ENCODE data around the gene DHRS12.

DHRS12 gene

DNA sequence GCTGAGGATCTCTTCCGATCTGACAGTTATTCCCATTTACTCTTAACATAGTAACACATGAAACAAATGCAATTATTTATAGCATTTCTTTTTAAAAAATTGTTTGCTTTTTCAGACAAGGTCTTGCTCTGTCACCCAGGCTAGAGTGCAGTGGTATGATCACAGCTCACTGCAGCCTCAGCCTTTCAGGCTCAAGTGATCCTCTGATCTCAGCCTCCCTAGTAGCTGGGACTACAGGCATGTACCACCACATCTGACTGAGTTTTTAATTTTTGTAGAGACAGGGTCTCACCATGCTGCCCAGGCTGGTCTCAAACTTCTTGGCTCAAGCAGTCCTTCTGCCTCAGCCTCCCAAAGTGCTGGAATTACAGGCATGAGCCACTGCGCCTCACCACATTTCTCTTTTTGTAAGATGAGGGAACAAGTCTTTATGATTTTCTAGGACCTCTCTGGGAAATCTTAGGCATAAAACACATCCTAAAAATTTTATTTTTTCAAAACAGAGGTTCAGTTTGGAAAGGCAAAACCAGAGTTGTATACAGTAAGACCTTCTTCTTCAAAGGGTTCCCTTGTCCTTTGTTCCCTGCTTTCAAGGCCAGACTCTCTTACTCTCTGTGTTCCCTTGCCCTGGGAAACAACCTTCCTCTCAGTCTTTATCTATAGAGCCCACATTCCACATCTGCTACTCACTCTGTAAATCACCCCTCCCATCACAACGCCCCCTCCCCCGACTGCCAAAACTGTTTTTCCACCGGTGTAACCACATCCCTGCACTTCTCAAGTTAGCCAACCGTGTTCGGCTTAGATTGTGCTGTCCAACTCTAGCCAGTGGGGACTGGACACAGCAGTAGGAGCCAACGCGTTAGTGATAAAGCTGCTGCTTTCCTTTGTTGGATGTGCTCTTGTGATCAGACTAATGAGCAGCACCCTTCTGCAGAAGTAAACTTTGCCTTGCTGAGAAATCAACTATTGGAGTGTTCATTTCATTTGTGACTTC lies 56.2 kb downstream of the DHRS12 start:
- DNase-seq = no peak

DNA sequence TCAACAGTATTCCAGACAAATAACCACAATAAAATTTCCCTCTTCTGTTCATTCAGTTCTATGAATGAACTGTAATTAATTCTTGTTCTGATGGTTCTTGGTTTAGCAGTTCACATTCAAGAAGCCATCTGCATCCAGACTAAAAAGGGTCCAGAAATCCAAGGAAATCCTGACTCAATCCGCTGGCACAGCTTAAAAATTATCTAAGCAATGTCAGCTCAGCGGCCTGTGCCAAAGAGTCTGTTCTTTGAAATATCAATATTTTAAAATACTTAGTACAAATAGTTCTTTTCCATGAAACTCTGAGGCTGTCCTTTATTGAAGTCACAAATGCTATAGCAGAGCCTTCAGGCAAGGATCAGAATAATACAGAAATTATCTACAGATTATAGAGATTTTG lies 57.2 kb downstream of the DHRS12 start:
- DNase-seq = no peak

DNA sequence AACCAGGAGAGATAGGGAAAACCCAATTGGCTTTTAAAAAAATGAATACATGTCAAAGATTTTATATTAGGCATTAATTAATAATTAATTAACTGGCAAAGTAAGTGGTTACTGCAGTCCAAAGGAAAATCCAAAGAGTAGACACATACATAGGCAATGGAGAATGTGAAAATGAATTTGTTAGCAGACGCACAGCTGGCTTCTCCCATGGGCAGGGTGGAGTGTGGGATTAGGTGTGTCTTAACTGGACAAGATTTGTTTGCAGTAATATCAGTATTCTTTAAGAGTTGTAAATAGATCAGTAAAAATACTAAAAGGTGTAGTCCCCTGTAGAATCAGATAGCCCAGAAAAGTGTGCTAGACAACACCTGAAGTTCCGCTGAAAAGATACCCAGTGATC lies 58.7 kb downstream of the DHRS12 start:
- no peak for DNase-seq

DNA sequence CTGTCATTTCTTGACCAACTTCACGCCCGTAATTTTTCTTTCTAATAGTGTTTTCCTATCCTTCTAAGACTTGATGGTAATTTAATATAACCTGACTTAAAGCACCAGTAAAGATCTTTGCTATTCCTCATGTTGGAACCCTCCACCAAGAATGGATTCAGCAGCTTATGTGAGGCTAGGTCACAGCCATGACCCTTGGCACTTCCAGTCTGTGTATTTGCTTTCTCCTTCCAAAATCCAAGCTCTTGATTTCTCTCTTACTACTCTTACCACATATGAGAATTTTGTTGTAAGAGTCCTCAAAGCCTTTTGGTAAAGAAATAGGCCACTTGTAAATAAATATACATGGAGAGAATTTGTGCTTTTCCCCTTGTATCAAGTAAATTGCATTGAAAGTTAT lies 61.4 kb downstream of the DHRS12 start:
- no peak for DNase-seq

DNA sequence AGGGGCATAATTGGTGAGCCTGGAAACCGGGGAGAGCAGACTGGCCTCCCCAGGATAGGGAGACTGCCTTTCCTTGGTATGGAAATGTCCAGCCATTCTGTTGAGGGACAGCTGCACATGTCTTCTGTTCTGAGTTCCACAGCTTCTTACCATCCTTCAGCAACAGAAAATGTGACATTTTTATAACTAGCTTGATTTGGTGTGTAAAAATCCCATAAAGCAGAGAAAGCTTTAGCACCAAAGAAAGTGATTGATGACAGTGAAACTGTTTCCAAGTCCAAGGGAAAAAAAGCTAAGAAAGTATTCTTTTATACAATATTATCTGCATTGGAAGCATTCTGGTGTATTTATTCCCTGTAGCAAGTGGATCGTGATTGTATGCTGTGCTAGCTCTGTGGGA lies 61.9 kb downstream of the DHRS12 start:
- DNase-seq = no peak

DNA sequence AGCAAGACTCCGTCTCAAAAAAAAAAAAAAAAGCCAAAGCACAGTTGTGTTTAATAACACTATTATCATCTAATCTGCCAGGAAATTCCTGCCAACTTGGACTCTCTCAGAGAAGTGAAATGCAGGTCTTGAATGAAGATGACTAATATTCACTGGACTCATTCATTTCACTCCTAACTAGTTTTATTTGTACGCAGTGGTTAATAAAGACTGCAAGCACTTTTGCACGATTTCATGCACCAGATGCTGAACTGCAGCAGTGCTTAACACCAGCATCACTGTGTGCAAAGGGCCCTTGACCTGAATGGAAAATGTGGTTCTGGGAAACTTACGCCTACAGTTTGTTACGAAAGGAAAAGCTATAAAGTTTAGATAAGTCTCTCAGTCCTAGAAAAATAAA lies 63.3 kb downstream of the DHRS12 start:
- no peak for DNase-seq

DNA sequence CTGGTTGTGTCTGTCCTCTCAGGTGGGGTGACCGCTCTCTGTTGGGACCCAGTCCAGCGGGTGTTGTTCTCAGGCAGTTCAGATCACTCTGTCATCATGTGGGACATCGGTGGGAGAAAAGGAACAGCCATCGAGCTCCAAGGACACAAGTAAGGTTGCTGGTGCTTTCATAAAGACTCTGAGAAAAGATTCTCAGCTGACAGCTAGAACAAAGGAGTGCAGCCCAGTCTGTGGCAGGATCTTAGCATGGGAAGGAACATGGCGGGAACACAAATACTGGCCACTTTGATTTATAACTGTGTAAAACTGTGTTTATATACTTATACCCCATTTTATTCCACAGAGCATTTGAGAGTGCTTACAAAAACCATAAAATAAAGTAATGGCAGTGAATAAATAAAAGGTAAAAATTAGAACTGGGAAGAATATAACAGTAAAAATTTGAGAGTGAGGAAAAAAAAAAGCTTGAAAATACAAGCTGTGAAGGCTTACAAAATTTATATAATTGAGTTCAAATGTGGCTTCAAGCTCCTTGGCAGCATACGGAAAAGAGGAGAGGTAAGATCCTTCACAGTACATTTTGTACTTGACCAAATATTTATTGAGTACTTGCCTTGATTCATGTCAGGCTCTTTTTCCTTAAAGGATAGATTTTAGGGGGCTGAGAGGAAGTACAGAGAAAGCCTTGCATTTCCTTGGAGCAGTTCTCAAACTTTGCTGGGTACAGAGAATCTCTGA lies 64.8 kb downstream of the DHRS12 start:
- DNase-seq = no peak

DNA sequence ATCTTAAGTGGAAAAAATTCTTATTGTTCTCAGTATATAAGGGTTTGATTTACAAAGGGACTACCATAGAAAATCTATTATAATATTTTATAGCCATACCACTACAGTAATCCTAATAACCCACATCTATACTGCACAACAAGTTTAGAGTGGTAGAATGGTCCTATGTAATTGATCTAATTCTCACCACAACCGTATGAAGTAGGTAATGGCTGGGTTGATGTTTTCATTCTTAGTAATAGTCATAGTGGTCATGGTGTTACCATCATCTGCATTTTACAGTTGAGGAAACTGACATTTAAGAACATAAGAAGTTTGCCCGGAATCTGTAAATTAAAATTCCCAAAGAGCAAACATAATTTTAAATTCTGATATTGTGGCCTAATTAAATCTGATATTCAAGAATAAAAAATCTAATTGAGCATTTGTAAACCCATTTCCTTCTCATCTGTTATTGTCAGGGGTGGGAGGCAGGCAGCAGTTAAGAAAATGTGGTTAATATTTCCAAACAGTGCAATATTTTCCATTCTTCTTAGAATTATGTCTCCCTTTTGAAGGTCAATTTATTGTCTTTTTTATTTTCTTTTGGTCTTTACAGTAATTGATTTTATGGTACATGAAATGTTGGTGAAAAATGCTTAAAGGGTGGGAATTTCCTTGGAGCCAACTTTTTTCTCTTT lies 65.6 kb downstream of the DHRS12 start:
- DNase-seq = no peak

DNA sequence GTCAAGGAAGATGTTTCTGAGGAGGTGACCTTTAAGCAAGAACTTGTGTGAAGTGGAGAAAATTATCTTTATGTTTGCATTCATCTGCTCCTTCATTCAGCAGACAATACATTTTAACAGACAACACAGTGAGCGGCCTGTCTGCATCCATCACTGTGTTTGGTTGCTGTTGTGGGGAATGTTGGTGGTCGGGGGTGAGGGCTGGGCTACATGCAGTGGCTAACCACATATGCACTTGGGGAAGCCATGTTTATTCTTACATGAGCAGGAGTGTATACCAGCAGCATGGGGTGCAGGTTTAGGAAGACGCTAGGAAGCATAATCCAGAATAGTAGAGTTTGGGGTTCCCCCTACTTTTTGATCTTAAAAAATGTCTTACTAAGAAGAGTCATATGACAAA lies 66.4 kb downstream of the DHRS12 start:
- no peak for DNase-seq

DNA sequence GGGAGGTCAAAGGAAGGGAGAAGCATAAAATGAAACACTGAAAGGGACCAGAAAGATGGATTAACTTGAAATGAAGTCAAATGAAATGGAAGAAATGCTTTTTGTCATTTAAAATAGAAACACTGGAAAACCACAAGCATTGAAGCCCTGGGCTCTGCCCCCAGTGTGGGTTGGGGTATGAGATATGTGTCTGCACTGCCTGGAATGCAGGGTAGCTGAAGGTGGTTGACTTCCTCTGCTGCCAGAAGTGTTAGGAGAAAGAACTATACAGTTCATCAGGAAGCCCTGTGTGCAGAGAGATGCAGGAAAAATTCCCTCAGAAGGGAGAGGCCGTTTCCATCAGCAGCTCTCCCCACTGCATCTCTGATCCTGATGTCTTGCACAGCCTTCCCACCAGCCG lies 69.2 kb downstream of the DHRS12 start:
- DNase-seq = no peak

DNA sequence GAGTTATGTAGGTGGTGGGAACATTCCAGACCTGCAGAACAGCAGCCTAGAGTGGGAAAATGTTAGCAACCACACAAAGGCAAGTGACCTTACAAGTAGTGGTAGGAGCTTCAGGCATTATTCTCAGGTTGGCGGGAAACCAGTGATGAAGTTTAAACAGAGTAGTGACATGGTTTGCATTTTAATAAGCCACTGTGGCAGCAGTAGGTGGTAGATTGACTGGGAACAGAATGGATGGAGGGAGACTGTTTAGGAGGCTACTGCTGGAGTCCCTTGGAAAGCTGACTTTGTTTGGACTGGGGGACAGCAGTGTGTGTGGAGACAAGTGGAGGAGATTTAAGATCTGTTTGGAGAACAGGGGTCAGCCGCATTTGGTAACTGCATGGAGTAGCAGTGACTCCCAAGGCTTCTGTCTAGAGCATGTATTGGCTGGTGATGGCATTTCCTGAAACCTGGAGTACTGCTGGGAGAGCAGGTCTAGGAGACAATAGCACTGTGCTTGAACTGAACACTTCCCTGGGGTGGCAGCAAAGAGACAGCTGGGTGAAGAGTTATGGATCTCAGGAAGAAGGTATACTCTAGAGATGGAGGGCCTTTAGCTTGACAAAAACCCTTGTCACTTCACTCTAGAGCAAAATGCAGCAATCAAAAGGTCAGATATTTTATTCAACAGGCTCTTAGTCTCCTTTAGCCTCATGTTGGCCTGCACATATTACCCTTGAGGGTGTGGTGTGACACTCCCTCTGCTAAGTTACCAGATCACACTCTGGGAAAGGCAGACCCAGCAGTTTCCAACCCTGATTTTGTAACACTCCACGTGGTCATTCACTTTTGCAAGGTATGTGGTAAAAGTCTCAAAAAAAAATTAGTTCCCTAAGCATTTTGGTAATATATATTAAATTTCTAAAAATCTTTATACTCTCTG lies 70.3 kb downstream of the DHRS12 start:
- DNase-seq = peak in 1 of 2 experiments; percentile 26

DNA sequence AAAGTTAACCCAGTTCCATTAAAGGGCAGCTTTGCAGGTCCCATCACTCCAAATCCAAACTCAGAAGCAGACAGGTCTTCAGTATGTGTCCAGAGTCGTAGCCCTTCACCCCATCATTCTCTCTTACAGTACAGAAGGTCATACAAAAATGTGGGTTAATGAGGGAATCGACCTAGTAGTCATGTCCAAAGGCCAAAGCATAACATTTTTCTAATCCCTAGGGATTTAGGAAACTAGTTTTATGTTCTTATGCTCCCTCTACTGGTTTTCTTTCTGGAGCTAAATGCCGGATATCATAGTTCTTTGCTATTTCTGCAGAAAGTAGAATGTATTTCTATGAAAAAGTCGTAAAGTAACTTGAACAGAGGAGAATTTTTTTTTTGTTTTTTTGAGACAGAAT lies 72.2 kb downstream of the DHRS12 start:
- DNase-seq = peak in 1 of 2 experiments; percentile 26

DNA sequence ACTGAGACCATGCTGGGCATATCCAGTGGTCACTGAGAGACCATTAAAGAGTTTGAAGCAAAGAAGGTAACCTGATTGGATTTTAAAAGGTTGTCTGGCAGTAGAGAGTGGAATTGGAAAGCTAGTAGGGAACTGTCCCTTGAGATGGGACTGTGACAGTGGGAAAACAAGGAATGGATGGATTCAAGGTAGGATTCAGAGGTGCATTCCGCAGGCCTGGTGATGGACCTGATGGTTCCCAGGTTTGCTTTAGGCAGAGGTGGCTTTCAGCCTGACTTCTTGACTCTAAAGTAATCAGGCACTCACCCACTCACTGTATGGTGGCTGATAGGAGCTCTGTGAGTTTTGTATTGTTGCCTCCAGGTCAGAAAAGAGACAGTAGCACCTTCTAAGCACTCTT lies 73.0 kb downstream of the DHRS12 start:
- no peak for DNase-seq

DNA sequence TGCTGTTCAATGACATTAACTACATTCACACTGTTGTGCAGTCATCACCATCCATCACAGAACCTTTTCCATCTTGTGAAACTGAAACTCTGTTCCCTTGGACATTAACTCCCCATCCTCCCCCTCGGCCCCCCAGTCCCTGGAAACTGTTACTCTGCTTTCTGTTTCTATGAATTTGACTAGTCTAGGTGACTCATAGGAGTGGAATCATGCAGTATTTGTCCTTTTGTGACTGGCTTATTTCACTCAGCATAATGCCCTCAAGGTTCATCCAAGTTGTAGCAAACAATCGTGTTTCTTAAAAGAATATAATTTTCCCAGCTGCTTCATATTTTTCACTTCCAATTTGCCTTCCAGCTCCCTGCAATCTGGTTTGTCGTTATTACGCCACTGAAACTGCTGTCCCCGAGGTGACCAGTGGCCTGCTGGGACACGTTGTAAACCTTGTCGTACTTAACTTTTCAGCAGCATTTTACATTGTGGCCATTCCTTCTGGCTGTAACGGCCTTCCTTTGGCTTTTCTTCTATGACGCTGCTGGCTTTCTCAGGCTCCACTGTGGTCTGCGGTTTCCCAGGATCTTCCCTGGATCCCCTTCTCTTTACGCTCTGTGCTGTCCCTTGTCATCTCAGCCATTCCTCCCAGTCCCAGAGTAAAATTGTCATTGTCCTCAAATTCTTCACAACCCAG lies 74.0 kb downstream of the DHRS12 start:
- peak in 1 of 2 experiments; percentile 43 for DNase-seq

DNA sequence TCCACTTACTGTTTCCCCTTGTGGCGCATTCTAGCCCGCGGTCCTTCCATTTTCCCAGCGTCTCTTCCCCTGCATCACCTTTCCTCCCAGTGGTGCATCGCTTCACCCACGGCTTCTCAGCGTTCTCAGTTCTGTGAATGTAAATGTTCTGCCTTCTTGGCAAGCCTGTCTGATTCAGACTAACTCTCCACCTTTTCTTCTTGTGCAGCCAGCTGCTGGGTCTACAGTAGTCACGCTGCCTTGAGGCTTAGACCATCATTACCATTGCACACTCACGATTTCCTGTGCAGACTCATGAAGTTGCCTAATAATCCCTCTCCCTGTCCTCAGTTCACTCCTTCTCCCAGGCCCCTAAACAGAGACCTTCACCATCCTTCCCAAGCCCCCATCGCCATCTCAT lies 75.0 kb downstream of the DHRS12 start:
- DNase-seq = no peak

DNA sequence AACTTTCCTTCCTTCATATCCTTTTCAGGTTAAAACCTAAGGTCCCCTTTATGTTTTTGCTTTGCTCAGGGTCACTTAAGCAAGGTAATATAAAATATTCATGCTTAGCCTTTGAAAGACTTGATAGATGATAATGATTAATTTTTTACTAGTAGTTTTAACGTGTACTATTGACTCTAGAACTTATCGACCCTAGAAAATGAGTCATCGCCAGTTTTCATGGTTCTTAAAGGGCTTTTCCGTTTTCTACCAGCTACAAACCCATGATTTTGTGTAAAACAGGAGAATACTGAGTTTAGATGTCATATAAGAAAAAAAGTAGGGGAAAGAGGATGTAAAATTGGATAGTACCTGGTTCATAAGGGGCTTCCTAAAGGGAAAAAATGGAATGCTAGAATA lies 75.7 kb downstream of the DHRS12 start:
- DNase-seq = no peak

DNA sequence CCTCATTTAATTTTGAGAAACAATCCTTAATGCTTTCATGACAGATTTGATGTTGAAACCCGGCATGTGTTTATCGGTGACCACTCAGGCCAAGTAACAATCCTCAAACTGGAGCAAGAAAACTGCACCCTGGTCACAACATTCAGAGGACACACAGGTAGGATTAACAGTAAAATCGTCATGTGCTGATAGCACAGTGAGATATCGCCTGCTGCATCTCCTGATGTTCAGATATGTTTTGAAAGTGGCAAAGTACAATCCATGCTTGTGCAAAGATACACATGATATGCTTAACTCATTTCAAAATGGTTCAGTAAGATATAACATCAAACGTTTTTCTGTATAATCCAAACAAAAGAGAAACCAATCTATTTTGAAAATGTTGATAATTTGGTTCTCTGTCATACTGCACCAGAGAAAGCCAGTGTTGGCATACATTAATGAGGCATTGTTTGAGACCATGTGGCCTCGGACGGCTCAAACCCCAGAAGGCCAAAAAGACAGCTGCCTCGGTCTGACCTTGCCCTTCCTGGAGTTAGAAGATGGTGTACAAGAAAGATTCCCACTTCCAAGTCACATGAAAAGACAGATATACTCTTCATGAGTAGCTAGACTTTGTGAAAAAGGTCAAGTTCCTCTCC lies 76.2 kb downstream of the DHRS12 start:
- DNase-seq = no peak

DNA sequence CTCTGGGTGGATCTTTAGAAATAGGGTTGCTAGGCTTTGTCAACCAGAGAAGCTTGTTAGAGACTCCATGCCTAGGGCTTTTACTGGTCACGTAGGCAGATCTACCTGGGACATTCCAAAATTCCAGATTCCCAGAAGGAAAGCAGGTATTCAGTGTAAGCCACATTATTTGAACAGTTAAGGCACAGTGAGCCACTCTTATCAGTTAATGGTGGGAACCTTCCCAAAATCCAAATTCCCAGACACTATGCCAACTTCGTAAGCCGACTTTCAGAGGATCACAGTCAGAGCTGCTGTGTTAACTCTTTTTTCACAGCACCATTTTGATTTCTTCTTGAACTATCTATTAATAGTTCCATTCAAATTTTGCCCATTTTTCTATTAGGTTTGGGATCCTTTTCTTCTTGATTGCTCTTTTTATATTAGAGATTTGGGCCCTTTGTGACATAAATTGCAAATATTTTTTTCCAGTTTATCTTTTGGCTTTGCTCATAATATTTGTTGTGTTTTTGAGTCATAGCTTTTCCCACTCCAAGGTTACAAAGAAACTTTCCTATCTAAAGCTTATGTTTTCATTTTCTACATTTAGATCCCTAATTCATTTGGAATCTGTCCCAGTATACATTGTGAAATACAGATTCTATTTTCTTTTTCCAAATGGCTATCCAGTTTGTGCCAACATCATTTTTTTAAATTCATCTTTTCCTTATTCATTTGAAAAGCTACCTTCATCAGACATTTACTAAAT lies 77.3 kb downstream of the DHRS12 start:
- DNase-seq = no peak

DNA sequence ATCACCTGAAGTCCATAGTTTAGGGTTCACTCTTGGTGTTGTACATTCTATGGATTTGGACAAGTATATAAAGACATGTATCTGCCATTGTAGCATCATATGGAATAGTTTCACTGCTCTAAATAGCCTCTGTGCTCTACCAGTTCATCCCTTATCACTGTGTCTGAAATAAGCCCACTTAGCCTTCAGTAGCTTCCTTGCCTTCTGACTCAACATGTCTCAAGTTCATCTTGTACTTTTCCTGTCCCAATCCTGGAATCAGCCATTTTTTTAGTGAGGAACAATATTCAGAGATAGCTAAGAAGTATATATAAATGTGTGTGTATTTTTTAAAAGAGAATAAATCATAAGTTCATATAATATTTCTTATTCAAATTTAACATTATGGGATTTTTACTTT lies 79.2 kb downstream of the DHRS12 start:
- no peak for DNase-seq

DNA sequence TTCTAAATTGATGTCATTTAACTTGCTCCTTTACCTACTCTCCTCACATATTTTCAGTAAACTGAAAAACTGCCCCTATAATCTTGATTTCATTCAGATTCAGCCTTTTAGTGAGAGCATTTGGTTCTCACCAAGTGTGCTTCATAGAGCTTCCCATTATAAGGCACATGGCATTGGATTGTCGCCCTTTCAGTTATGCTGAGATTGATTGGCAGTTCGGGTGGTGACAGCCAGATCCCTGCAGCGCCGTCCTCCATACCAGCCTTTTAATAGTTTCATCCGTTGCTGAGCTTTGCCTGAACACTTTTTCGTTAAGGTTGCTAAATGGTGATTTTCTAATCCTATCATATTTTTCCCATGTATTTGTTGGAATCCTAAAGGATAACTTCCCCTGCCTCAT lies 80.4 kb downstream of the DHRS12 start:
- DNase-seq = no peak

DNA sequence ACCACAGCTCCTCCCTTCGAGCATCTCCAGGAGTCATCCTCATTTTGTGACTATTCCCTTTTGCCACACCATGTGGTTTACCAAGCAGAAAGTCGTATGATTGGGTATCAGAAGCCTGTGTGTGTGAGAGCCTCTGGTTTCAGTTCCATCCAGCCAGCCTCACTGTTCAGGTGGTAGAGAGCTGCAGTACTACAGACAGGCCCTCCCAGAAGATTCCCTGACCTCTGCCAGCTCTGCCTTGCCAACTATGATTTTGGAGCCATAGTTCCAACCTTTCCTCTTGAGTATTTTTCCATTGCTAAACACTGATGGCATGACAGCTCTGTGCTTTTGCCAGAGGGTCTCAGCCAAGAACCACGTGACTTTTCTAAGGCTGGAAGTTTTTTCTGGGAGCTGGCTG lies 82.5 kb downstream of the DHRS12 start:
- DNase-seq = no peak
